OCI-LY1 (cell line): Measurements from ENCODE around the gene SLC2A10.

ENCODE experiments used
- EZH2 ChIP-seq: fragments of 200-600 bp; sonication (generic), shearing (Covaris generic); IDR thresholded peaks from 2 replicates; pipeline ENCODE4 v1.8.0; 2017; ENCODE audit warnings: borderline replicate concordance, mixed run types, mild to moderate bottlenecking, antibody characterized with exemption, low read length, moderate library complexity, mixed read lengths
- TF ChIP-seq, protein P1 (sequence below): fragments of 200-600 bp; sonication (generic), shearing (Covaris generic); IDR thresholded peaks from 2 replicates; pipeline ENCODE4 v1.5.1; 2017; ENCODE audit warnings: mild to moderate bottlenecking, antibody characterized with exemption, low read length, moderate library complexity, mixed read lengths

- TF ChIP-seq, protein P1, sequence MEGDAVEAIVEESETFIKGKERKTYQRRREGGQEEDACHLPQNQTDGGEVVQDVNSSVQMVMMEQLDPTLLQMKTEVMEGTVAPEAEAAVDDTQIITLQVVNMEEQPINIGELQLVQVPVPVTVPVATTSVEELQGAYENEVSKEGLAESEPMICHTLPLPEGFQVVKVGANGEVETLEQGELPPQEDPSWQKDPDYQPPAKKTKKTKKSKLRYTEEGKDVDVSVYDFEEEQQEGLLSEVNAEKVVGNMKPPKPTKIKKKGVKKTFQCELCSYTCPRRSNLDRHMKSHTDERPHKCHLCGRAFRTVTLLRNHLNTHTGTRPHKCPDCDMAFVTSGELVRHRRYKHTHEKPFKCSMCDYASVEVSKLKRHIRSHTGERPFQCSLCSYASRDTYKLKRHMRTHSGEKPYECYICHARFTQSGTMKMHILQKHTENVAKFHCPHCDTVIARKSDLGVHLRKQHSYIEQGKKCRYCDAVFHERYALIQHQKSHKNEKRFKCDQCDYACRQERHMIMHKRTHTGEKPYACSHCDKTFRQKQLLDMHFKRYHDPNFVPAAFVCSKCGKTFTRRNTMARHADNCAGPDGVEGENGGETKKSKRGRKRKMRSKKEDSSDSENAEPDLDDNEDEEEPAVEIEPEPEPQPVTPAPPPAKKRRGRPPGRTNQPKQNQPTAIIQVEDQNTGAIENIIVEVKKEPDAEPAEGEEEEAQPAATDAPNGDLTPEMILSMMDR, result no peak
- TF ChIP-seq EZH2, result no peak
Measured at GRCh38 chr20:46758929-46759669, 49.6 kb downstream of the SLC2A10 start.
